Measurements from ENCODE around the gene GABRG2.

The GABRG2 gene

DNA sequence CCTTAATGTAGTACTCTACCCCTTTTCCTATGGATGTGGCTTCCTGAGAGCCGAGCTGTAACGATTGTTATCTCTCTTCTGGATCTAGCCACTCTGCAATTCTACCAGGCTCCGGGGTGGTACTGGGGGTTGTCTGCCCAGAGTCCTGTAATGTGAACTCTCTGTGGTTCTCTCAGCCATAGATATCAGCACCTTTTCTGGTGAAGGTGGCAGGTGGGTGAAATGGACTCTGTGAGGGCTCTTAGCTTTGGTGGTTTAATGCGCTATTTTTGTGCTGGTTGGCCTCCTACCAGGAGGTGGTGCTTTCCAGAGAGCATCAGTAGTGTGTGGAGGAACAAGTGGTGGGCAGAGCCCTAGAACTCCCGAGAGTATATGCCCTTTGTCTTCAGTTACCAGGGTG lies 122.1 kb downstream of the GABRG2 start:
- no peak for DNase-seq (ENCODE audit: low read depth, low spot score)

GRCh38 chr5:162193012-162193411 lies 125.4 kb downstream of the GABRG2 start:
- DNase-seq (ENCODE audit: low read depth, low spot score): no peak

DNA sequence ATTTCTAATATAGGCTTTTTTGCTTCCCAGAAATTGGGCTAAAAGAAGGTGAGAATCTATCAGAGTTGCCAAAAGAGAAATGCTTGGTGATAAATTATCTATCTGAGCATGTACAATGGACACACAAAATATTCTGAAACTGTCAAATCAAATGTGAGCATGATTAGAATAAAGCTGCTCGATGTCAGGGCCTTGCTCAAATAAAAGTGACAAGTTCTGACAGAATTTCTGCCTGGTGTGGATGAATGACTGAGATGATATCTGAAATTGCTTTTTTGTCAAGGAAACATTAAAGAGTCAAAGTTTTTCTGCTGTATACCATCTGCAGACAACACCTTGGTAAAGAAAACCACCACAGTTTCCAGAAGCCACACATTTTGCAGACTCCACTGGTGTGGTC lies 128.8 kb downstream of the GABRG2 start:
- no peak for DNase-seq (ENCODE audit: low read depth, low spot score)

DNA sequence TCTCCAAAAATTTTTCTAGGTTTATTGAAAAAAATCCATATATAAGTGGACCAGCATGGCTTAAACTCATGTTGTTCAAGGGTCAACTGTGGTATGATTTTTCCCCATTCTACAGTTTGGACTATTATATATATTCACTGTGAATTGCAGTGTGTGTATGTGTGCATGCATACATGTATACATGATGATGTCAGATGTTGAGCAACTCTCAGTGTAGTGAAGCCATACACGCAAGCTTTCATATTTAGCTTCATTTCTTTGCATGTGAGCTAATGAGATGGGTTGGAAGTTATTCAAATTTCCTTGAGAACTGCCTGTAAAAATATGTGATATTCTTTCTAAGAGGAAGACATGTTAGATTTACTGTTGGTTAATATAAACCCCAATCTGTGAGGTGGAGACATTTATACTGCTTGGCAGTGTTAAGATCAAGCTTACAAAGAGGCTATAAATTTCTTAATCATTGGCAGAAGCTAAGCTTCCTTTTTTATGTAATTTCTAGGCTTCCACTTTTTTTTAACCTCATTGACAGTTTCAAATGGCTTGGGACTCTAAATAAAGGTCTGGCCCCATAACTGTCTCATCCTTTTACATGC lies 134.8 kb downstream of the GABRG2 start:
- DNase-seq (ENCODE audit: low read depth, low spot score): no peak
